ENCODE results near the gene TNFSF12.
A peak's percentile ranks its signal among the peaks of the same experiment; 100 is the strongest.

Gene TNFSF12

DNA sequence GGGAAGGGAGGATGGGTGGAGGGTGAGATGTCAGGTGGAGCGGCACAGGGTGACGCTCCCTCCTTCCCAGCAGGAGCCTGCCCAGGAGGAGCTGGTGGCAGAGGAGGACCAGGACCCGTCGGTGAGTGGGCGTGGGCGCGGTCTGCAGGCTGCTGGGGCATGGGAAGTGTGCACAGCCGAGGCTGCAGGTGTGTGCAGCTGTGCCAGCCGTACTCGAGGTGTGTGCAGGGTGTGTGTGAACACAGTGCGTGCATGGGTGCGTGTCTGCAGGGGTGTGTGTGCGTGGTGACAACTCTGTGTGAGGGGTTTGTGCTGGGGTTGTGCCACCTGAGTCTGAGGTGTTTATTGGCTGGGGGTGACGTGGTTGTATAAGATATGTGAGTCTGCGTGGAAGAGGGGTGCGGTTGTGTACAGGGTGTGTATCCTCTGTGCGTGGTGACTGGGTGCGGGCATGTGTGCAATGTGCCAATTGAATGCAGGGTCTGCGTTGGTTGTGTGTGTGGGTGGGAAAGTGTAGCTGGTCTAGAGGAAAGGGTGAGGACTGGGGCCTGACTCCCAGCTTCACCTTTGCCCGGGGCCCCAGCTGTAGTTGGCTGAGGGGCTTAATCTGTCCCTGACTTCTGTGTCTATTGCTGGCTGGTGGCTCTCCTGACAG lies 670 bp downstream of the TNFSF12 start:
- peak; percentile 51 for DNase-seq

DNA sequence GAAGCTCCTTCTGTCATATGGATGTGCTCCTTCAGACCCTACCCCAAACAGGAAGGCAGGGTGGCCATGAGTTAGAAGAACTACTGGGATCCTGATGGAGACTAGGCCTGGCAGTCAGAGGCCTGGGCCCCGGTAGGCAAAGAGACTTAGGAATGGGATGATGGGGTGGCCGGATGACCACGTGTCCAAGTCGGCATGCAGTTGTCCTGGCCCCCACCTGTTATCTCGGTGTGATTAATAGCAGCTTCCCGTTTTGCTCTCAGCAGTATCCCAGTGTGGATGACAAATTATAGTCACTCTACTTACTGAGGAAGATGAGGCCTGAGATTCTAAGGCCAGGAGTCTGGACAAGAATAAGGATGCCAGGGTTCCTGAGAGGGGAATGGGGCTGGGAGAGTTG lies 1.5 kb downstream of the TNFSF12 start:
- DNase-seq: no peak

DNA sequence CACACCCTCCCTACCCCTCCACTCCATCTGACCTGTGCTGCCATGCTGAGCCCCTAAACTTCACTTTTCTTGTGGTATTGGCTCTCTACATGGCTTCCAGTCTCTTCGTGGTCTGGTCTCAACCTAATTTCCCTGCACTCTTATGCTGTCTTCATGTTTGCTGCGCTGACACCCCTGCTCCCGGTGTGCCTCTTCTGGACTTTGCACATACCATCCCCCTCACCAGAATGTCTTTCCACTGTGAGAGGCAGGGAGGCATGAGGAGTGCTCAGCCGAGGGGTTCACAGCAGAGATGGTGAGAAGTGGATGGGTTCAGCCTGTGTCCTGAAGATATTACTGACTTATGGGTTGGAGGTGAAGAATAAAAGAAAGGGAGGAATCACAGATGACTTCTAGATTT lies 2.5 kb downstream of the TNFSF12 start:
- DNase-seq: no peak

DNA sequence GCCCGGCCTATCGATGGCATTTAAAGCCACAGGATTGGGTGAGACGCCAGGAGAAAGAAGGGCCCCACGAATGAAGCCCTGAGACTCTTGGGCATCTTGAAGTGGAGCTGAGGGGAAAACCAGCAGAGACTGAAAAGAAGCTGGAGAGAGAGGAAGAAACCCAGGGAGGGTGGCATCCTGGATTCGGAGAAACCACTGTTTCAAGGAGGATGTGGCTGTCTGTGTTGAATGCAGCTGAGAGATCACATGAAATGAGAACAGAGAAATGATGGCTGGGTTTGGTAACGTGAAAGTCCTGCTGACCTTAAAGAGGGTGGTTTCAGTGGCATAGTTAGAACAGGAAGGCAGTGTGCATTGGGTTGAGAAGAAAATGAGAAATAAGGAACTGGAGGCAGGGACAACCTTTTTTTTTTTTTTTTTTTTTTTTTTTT lies 3.8 kb downstream of the TNFSF12 start:
- DNase-seq: peak; percentile 27

DNA sequence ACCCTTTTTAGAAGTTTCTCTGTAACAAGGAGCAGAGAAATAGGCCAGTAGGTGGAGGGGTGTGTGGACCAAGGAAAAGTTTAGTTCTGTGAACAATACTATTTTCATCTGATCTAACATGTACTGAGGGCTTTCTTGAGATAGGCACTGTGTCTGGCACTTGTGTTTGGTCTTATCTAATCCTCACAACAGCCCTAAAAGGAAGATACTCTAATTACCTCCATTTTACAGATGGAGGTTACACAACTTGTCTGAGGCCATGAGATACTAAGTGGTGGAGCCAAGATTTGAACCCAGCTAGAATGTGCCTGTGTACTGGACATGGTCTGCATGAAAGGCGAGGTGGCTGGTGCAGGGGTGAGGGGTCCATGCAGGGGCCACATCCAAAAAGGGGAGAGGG lies 4.5 kb downstream of the TNFSF12 start:
- no peak for DNase-seq

DNA sequence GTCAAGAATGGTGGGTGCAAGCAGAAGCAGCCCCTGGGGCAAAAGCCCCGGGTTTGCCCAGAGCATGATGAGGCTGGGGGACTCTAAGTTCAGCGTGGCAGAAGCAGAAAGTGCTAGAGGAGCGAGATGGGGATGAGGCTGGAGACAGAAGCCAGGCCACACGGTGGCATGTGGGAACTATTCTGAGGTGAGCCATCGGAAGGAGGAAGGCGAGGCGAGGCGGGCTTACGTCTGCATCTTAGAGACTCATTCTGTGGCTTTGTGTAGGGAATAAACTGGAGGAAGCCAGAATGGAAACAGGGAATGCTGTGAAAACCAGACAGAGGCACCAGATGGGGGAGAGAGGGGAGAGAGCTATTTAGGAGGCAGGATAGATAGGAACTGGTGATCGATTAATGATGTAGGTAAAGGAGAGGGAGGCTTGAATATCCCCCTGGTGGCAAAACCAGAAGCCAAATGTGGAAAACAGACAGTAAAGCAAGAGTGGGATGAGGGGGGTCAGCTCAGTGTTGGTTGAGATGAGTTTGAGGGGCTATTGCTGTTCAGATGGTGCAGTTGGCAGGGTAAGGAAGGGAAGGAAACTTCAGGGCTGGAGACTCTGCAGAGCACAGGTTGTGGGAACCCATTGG lies 6.6 kb downstream of the TNFSF12 start:
- no peak for DNase-seq

DNA sequence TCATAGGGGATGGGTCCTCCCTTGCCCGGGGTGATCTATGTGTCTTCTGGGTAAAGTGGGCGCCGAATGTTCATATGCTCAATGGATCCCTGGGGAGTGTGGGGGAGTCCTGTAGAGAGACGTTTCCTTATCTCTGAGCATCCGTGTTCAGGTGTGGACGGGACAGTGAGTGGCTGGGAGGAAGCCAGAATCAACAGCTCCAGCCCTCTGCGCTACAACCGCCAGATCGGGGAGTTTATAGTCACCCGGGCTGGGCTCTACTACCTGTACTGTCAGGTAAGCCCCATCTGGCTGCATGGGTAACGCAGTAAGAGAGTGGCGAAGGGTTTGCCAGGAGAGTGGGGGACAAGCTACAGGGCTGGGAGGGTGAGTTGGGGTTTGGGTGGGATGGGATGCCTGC lies 7.8 kb downstream of the TNFSF12 start:
- no peak for DNase-seq

DNA sequence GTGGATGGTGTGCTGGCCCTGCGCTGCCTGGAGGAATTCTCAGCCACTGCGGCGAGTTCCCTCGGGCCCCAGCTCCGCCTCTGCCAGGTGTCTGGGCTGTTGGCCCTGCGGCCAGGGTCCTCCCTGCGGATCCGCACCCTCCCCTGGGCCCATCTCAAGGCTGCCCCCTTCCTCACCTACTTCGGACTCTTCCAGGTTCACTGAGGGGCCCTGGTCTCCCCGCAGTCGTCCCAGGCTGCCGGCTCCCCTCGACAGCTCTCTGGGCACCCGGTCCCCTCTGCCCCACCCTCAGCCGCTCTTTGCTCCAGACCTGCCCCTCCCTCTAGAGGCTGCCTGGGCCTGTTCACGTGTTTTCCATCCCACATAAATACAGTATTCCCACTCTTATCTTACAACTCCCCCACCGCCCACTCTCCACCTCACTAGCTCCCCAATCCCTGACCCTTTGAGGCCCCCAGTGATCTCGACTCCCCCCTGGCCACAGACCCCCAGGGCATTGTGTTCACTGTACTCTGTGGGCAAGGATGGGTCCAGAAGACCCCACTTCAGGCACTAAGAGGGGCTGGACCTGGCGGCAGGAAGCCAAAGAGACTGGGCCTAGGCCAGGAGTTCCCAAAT lies 8.4 kb downstream of the TNFSF12 start:
- no peak for DNase-seq

DNA sequence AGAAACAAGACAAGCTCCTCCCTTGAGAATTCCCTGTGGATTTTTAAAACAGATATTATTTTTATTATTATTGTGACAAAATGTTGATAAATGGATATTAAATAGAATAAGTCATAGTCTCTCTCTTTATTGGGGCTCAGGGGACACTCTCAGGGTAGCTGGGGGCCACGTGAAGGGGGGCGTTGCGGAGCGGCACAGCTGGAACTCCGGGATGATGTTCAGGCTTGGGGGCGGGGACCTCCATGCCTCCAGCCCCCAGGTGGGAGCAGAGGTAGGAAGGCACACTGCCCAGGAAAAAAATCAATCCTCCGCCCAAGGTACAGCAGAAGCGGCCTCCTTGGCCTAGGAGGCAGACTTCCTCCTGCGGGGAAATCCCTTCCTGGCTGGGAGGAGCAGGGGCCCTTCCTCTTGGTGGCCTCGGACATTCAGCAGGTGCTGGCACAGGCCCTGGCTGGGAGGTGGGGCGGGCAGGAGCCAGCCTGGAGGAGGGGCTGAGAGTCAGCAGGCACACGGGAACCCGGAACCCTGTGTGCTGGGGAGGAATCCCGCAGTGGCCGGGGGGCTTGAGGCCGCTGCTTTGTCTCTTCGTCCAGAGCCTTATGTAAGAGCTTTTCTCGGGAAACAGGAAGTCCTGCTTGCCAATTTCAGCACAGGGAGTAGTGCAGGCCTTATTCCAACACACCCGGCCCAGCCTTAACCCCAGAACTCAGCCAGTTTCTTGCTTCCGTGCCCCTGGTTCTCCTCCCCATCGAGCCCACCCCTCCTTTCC lies 9.1 kb downstream of the TNFSF12 start:
- no peak for DNase-seq

DNA sequence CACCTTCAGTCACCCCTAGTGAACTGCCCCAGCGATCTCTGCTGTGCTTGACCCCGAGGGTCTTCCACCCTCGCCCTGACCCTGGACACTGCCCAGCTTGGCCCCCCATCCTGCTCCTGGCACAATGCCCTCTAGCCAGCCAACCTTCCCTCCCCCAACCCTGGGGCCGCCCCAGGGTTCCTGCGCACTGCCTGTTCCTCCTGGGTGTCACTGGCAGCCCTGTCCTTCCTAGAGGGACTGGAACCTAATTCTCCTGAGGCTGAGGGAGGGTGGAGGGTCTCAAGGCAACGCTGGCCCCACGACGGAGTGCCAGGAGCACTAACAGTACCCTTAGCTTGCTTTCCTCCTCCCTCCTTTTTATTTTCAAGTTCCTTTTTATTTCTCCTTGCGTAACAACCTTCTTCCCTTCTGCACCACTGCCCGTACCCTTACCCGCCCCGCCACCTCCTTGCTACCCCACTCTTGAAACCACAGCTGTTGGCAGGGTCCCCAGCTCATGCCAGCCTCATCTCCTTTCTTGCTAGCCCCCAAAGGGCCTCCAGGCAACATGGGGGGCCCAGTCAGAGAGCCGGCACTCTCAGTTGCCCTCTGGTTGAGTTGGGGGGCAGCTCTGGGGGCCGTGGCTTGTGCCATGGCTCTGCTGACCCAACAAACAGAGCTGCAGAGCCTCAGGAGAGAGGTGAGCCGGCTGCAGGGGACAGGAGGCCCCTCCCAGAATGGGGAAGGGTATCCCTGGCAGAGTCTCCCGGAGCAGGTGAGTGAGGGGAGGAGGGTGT lies 9.9 kb downstream of the TNFSF12 start, which contains the start of gene TNFSF13:
Gene TNFSF13, plus strand, starts transcription at position 207 of the 776 bp plus-strand sequence. Its CDS starts 290 bp downstream, at position 497.
- no peak for DNase-seq

DNA sequence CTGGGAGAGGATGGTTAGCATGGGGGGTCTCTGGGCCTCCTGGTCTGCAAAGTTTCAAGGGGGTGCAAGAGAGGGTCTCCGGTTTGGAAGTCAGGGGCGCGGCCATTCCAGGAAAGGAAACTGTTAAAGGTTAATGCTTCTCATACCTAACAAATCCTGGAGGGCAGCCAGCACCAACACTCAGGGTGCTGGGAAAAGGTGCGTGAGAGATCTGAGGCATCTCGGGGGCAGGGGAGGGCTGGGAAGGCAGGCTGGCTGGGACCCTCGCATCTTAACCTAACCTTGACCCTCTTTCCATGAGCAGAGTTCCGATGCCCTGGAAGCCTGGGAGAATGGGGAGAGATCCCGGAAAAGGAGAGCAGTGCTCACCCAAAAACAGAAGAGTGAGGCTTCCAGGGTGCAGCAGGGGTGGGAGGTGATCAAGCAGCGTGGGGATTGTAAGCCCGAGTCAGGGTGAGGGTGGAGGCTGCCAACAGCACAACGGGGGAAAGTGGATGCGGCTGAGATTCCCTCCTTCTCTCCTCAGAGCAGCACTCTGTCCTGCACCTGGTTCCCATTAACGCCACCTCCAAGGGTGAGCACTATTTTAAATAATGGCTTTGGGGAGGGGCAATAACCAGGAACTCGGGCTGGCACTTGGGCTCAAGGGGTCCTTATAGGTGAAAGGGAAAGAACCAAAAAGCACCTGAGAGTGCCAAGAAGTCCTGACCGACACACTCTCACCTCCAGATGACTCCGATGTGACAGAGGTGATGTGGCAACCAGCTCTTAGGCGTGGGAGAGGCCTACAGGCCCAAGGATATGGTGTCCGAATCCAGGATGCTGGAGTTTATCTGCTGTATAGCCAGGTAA lies 10.7 kb downstream of the TNFSF12 start:
- no peak for DNase-seq

DNA sequence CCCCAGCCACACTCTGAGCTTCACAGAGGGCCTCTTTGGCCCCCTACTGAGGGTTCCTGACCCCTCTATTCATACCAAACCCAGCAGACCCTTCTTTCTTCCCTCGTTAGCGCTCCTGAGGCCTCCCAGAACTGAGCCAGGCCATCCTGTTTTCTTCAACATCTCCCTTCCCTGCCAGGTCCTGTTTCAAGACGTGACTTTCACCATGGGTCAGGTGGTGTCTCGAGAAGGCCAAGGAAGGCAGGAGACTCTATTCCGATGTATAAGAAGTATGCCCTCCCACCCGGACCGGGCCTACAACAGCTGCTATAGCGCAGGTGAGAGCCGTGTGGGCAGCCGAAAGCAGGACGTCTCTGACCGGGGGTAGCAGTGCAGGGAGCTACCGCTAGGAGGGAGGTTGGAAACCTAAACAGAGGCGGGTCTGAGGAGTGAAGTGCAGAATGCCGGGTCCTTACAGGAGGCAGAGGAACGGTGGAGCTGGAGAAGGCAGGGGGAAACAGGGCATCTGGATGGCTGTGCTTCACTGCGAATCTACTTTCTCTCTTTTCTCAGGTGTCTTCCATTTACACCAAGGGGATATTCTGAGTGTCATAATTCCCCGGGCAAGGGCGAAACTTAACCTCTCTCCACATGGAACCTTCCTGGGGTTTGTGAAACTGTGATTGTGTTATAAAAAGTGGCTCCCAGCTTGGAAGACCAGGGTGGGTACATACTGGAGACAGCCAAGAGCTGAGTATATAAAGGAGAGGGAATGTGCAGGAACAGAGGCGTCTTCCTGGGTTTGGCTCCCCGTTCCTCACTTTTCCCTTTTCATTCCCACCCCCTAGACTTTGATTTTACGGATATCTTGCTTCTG lies 11.5 kb downstream of the TNFSF12 start:
- peak; percentile 70 for DNase-seq

DNA sequence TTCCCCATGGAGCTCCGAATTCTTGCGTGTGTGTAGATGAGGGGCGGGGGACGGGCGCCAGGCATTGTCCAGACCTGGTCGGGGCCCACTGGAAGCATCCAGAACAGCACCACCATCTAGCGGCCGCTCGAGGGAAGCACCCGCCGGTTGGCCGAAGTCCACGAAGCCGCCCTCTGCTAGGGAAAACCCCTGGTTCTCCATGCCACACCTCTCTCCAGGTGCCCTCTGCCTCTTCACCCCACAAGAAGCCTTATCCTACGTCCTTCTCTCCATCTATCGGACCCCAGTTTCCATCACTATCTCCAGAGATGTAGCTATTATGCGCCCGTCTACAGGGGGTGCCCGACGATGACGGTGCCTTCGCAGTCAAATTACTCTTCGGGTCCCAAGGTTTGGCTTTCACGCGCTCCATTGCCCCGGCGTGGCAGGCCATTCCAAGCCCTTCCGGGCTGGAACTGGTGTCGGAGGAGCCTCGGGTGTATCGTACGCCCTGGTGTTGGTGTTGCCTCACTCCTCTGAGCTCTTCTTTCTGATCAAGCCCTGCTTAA lies 12.2 kb downstream of the TNFSF12 start:
- DNase-seq: peak; percentile 90

DNA sequence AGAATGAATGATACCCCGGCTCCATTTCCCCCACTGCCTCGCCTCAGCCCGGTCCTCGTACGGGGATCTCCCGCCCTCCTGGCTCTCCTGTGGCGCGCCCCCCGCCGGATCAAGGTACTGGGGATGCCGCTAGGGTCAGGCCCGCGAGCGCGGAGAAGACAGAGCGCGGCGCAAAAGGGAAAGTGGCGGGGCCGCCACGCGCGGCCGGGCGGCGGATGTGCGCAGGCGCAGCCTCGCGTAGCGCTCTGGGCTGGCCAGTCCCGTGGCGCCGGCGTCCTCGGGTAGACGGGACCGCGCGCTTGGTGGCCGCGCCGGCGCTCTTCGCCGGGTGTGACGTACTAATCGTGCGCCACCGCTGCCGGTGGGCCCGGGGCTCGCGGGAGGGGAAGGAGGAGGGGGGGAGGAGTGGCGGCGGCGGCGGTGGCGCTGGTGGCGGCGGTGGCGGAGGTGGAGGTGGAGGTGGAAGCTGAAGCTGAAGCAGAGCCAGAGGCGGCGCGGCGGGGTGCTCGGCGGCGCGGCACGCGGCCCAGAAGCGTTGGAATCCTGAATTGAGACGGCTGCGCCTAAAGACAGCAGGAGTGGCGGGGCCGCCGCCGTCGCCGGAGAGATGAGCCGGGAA lies 12.8 kb downstream of the TNFSF12 start, which contains the start of gene SENP3:
Gene SENP3, plus strand, starts transcription at position 331 of the 619 bp plus-strand sequence. CDS start 1,158 bp downstream, outside the sequence.
- DNase-seq: peak; percentile 92

DNA sequence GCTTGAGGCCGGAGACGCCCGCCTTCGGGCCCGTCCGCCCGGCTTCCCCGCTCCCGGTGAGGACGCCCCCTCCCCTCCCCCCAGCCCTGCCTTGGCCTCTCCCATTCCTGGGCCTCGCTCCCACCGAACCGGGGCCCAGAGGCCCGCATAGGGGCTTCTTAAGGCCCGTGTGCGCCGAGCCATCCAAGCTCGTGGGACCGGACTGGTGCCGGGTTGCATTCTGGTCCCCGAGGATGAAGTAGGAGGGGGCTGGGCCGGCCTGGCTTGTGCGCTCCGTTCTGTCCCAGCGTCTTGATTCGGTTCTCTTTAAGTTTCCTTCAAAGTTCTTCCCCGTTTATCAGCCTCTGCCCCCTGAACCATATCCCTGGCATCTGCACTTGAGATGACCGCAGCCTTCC lies 13.3 kb downstream of the TNFSF12 start:
- DNase-seq: no peak

DNA sequence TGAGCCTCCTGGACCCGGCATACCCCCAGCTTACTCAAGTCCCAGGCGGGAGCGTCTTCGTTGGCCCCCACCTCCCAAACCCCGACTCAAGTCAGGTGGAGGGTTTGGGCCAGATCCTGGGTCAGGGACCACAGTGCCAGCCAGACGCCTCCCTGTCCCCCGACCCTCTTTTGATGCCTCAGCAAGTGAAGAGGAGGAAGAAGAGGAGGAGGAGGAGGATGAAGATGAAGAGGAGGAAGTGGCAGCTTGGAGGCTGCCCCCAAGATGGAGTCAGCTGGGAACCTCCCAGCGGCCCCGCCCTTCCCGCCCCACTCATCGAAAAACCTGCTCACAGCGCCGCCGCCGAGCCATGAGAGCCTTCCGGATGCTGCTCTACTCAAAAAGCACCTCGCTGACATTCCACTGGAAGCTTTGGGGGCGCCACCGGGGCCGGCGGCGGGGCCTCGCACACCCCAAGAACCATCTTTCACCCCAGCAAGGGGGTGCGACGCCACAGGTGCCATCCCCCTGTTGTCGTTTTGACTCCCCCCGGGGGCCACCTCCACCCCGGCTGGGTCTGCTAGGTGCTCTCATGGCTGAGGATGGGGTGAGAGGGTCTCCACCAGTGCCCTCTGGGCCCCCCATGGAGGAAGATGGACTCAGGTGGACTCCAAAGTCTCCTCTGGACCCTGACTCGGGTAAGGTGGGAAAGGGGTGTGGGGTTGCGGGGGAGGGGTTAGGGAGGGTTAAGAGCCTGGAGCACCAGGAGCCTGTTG lies 14.4 kb downstream of the TNFSF12 start:
- no peak for DNase-seq

DNA sequence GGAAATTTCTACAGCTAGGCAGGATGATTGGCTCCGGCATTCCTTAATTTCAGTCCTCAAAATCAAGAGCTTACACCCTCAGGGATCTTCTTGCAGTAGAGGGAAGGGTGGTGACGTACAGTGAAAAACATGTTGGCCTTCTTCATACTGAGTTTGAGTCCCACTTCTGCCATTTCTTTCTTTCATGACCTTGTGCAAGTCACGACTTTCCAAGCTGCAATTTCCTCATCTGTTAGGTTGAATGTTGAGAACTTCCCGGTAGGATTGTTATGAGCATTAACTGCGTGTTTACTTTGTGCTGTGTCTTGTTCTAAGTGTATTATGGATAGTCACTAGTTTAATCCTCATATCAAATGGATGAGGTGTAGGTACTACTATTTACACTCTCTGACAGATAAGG lies 20.7 kb downstream of the TNFSF12 start:
- DNase-seq: no peak

DNA sequence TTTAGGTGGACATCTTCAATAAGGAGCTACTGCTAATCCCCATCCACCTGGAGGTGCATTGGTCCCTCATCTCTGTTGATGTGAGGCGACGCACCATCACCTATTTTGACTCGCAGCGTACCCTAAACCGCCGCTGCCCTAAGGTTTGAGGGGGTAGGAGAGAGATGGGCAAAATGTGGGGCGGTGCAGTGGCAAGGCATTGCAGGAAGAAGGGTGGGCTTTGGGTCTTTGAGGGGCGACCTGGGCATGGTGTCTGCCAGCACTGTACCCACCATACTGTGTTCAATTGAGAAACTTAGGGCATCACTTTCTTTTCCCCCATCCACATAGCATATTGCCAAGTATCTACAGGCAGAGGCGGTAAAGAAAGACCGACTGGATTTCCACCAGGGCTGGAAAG lies 21.5 kb downstream of the TNFSF12 start:
- no peak for DNase-seq

DNA sequence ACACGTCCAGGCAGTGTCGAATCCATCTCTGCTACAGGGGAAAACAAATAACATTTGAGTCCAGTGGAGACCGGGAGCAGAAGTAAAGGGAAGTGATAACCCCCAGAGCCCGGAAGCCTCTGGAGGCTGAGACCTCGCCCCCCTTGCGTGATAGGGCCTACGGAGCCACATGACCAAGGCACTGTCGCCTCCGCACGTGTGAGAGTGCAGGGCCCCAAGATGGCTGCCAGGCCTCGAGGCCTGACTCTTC lies 23.4 kb downstream of the TNFSF12 start:
- no peak for DNase-seq
